Measurements from ENCODE around the gene SNED1.

Gene SNED1

DNA sequence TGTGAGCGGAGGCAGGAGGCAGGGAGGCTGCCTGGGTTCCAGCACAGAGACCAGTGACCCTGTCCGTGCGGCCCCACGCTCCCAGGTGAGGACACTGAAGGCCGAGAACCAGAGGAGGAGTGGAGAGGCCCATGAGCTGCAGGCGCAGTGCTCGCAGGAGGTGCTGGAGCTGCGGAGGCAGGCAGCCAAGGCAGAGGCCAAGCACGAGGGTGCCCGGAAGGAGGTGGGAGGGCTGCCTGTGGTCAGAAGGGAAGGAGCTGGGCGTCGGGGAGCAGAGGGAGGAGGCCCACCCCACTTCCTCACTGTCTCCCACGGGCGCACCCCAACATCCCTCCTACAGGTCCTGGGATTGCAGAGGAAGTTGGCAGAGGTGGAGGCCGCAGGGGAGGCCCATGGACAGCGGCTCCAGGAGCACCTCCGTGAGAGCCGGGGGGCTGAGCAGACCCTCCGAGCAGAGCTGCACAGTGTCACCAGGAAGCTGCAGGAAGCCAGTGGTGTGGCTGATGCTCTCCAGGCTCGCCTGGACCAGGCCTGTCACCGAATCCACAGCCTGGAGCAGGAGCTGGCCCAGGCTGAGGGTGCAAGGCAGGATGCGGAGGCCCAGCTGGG, 33.0 kb upstream of the SNED1 start:
- Histone ChIP-seq H2AFZ (ENCODE audit: low read length) (no peak overlapping the region), H3K36me3 (replicated peaks in 1 of 2; ENCODE audit: control insufficient read depth in 2 of 2, insufficient read depth in 2 of 2, low read length in 2 of 2) (no peaks in the 10 kb centered on the region), H3K27me3 (ENCODE audit: control insufficient read depth in 3 of 3, insufficient read depth in 3 of 3, low read depth in 1 of 3, low read length in 3 of 3) (peaks cover 0 to 8% (median 0%) of the 10 kb centered on the region in 3 experiments), H2BK15ac (ENCODE audit: low read length) (peak overlapping the region; percentile 75), H3K27ac (replicated peaks; ENCODE audit: low read length) (no peak overlapping the region), H2BK5ac (ENCODE audit: low read length) (no peak overlapping the region), H3K79me1 (ENCODE audit: low read depth, low read length) (no peaks in the 10 kb centered on the region), H3K4me3 (ENCODE audit: low read length in 2 of 2) (no peak overlapping the region), H3K9me3 (replicated peaks in 1 of 2; ENCODE audit: control insufficient read depth in 2 of 2, insufficient read depth in 1 of 2, low read depth in 1 of 2, low read length in 2 of 2) (peaks cover 0 to 3% of the 10 kb centered on the region in 2 donors), H3K18ac (ENCODE audit: low read length) (peak overlapping the region; percentile 64), H3K14ac (ENCODE audit: low read length) (peak overlapping the region; percentile 8), H4K91ac (ENCODE audit: low read depth, low read length, poor library complexity) (no peak overlapping the region), H2BK120ac (ENCODE audit: low read depth, low read length) (no peak overlapping the region), H3K23ac (ENCODE audit: low read depth, low read length, poor library complexity) (peak overlapping the region; percentile 65), H3K9ac (ENCODE audit: low read depth, low read length, poor library complexity) (peak overlapping the region; percentile 60), H3K4me2 (ENCODE audit: insufficient read depth, low read length, poor library complexity, severe bottlenecking) (no peak overlapping the region), H4K8ac (ENCODE audit: low read depth, low read length) (peak overlapping the region; percentile 65), H3K4me1 (ENCODE audit: control insufficient read depth in 2 of 2, insufficient read depth in 1 of 2, low read depth in 1 of 2, low read length in 2 of 2) (peaks cover 19 to 22% of the 10 kb centered on the region in 2 donors), H2AK5ac (ENCODE audit: low read depth, low read length) (peak overlapping the region; percentile 70), H3K4ac (ENCODE audit: low read length) (no peak overlapping the region), H2BK12ac (ENCODE audit: low read length) (peak overlapping the region; percentile 73)
- no peak for DNase-seq (ENCODE audit: low spot score)
- WGBS, 2 donors (ENCODE audit: extremely low coverage in 2 of 2, insufficient read length in 2 of 2, insufficient replicate concordance in 1 of 2), result no CpG with 5 or more reads among the region's 22 CpGs

DNA sequence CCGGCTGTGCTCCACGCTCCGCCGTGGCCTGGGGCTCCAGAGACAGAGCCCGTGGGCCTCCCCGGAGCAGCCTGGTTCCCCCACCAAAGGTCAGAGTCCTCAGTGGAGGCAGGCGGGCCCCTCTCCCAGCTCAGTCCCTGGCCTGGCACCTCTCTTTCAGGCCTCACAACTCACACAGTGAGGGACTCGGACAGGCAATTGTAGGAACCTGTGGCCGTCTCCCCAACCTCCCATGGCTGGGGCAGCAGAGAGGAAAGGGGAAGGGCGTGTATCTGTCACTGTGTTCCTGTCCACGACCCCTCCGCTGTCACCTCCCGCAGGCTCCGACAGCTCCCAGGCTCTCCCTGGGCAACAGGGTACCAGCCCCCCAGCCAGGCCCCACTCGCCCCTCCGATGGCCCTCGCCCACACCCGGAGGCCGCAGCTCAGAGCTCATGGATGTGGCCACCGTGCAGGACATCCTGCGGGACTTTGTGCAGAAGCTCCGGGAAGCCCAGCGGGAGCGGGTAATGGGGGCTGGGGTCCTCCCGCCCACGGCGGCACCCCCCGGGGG, 32.4 kb upstream of the SNED1 start:
- Histone ChIP-seq H3K27ac (replicated peaks; ENCODE audit: low read length) (no peak overlapping the region), H3K4ac (ENCODE audit: low read length) (no peak overlapping the region), H3K4me3 (ENCODE audit: low read length in 2 of 2) (no peak overlapping the region), H2BK15ac (ENCODE audit: low read length) (peak overlapping the region; percentile 75), H4K8ac (ENCODE audit: low read depth, low read length) (peak overlapping the region; percentile 65), H2AK5ac (ENCODE audit: low read depth, low read length) (peak overlapping the region; percentile 88), H2BK5ac (ENCODE audit: low read length) (no peak overlapping the region), H3K79me1 (ENCODE audit: low read depth, low read length) (no peaks in the 10 kb centered on the region), H3K23ac (ENCODE audit: low read depth, low read length, poor library complexity) (no peak overlapping the region), H3K36me3 (replicated peaks in 1 of 2; ENCODE audit: control insufficient read depth in 2 of 2, insufficient read depth in 2 of 2, low read length in 2 of 2) (no peaks in the 10 kb centered on the region), H3K9ac (ENCODE audit: low read depth, low read length, poor library complexity) (no peak overlapping the region), H2BK12ac (ENCODE audit: low read length) (peak overlapping the region; percentile 73), H3K9me3 (replicated peaks in 1 of 2; ENCODE audit: control insufficient read depth in 2 of 2, insufficient read depth in 1 of 2, low read depth in 1 of 2, low read length in 2 of 2) (peaks cover 0 to 3% of the 10 kb centered on the region in 2 donors), H3K27me3 (ENCODE audit: control insufficient read depth in 3 of 3, insufficient read depth in 3 of 3, low read depth in 1 of 3, low read length in 3 of 3) (peaks cover 0 to 14% (median 0%) of the 10 kb centered on the region in 3 experiments), H2BK120ac (ENCODE audit: low read depth, low read length) (no peak overlapping the region), H3K4me1 (ENCODE audit: control insufficient read depth in 2 of 2, insufficient read depth in 1 of 2, low read depth in 1 of 2, low read length in 2 of 2) (peaks cover 15 to 19% of the 10 kb centered on the region in 2 donors), H2AFZ (ENCODE audit: low read length) (no peak overlapping the region), H4K91ac (ENCODE audit: low read depth, low read length, poor library complexity) (no peak overlapping the region), H3K18ac (ENCODE audit: low read length) (peak overlapping the region; percentile 64), H3K14ac (ENCODE audit: low read length) (peak overlapping the region; percentile 4), H3K4me2 (ENCODE audit: insufficient read depth, low read length, poor library complexity, severe bottlenecking) (no peak overlapping the region)
- no CpG with 5 or more reads among the region's 28 CpGs for WGBS, 2 donors (ENCODE audit: extremely low coverage in 2 of 2, insufficient read length in 2 of 2, insufficient replicate concordance in 1 of 2)
- DNase-seq (ENCODE audit: low spot score), result no peak

DNA sequence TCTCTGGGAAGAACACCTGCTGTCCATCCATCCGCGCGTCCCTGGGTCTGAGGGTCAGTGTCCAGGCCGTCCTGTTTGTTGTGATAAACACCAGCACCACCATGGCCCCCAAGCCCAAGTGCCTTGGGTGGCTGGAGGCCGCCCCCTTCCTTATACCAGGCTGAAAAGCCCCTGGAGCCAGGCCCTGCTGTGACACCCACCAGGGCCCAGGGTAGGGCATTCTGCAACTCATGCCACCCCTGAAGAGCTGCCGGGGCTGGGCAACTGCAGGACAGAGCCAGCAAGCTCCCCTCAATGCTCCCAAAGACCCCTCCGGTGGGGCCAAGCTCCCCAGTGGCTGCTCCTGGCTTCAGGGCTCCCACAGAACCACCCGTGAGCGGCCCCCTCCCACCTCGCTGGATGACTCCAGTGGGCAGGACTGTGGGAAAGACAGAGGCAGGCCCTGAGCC, 31.9 kb upstream of the SNED1 start:
- Histone ChIP-seq H2BK120ac (ENCODE audit: low read depth, low read length) (no peak overlapping the region), H3K4me1 (ENCODE audit: control insufficient read depth in 2 of 2, insufficient read depth in 1 of 2, low read depth in 1 of 2, low read length in 2 of 2) (peaks cover 10 to 14% of the 10 kb centered on the region in 2 donors), H4K91ac (ENCODE audit: low read depth, low read length, poor library complexity) (no peak overlapping the region), H3K4ac (ENCODE audit: low read length) (no peak overlapping the region), H2AK5ac (ENCODE audit: low read depth, low read length) (peak overlapping the region; percentile 88), H3K23ac (ENCODE audit: low read depth, low read length, poor library complexity) (no peak overlapping the region), H3K36me3 (replicated peaks in 1 of 2; ENCODE audit: control insufficient read depth in 2 of 2, insufficient read depth in 2 of 2, low read length in 2 of 2) (no peaks in the 10 kb centered on the region), H4K8ac (ENCODE audit: low read depth, low read length) (no peak overlapping the region), H2BK15ac (ENCODE audit: low read length) (no peak overlapping the region), H3K4me3 (ENCODE audit: low read length in 2 of 2) (no peak overlapping the region), H3K27me3 (ENCODE audit: control insufficient read depth in 3 of 3, insufficient read depth in 3 of 3, low read depth in 1 of 3, low read length in 3 of 3) (peaks cover 0 to 19% (median 0%) of the 10 kb centered on the region in 3 experiments), H3K4me2 (ENCODE audit: insufficient read depth, low read length, poor library complexity, severe bottlenecking) (no peak overlapping the region), H3K9ac (ENCODE audit: low read depth, low read length, poor library complexity) (no peak overlapping the region), H3K27ac (replicated peaks; ENCODE audit: low read length) (no peak overlapping the region), H2AFZ (ENCODE audit: low read length) (no peak overlapping the region), H3K79me1 (ENCODE audit: low read depth, low read length) (no peaks in the 10 kb centered on the region), H2BK12ac (ENCODE audit: low read length) (no peak overlapping the region), H3K18ac (ENCODE audit: low read length) (peak overlapping the region; percentile 64), H3K9me3 (replicated peaks in 1 of 2; ENCODE audit: control insufficient read depth in 2 of 2, insufficient read depth in 1 of 2, low read depth in 1 of 2, low read length in 2 of 2) (no peaks in the 10 kb centered on the region), H2BK5ac (ENCODE audit: low read length) (no peak overlapping the region), H3K14ac (ENCODE audit: low read length) (no peak overlapping the region)
- WGBS, 2 donors (ENCODE audit: extremely low coverage in 2 of 2, insufficient read length in 2 of 2, insufficient replicate concordance in 1 of 2), result no CpG with 5 or more reads among the region's 10 CpGs
- no peak for DNase-seq (ENCODE audit: low spot score)

DNA sequence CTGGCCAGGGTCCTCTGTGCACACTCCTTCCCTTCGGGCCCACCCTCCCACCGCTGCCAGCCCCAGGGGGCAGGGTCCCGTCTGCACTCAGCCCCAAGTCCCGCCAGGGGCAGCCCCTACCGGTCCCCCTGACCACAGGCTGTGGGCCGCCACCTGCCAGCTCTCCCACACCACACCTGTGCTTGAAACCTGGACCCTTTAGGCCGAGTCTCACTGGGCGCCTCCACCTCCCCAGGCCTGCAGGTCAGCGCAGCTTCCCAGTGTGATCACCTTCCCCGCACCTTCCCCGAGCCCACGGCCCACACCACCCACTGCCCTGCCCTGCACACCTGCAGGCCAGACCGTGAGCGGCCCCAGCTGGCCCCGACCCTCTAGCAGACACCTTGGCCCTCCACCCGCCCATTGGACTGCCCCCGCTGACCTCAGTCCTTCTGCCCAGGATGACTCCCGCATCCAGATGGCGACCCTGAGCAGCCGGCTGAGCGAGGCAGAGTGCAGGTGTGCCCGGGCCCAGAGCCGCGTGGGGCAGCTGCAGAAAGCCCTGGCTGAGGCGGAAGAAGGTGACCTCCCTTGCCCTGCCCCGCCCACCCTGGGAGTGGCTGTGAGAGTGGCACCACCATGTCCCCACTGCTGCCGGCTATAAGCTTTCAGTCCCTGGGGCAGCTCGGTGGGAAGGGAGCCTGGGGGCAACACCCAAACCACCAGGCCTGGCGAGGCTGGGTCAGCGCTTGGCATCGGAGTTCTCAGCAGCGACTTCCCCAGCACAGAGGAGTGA, 31.3 kb upstream of the SNED1 start:
- Histone ChIP-seq H3K27ac (replicated peaks; ENCODE audit: low read length) (no peak overlapping the region), H3K14ac (ENCODE audit: low read length) (peak overlapping the region; percentile 75)
- no CpG with 5 or more reads among the region's 32 CpGs for WGBS, 2 donors (ENCODE audit: extremely low coverage in 2 of 2, insufficient read length in 2 of 2, insufficient replicate concordance in 1 of 2)

More for the DNA sequence above, 31.3 kb upstream of the SNED1 start:
- no peaks in the 10 kb centered on the region for H3K79me1 ChIP-seq (ENCODE audit: low read depth, low read length)
- no peak overlapping the region for H4K8ac ChIP-seq (ENCODE audit: low read depth, low read length)
- no peak overlapping the region for H3K4me2 ChIP-seq (ENCODE audit: insufficient read depth, low read length, poor library complexity, severe bottlenecking)
- peaks cover 4 to 9% of the 10 kb centered on the region in 2 donors for H3K4me1 ChIP-seq (ENCODE audit: control insufficient read depth in 2 of 2, insufficient read depth in 1 of 2, low read depth in 1 of 2, low read length in 2 of 2)
- DNase-seq (ENCODE audit: low spot score), result no peak
- peak overlapping the region; percentile 58 for H2BK15ac ChIP-seq (ENCODE audit: low read length)
- no peak overlapping the region for H2BK12ac ChIP-seq (ENCODE audit: low read length)
- no peak overlapping the region for H3K23ac ChIP-seq (ENCODE audit: low read depth, low read length, poor library complexity)
- H3K9ac ChIP-seq (ENCODE audit: low read depth, low read length, poor library complexity), result no peak overlapping the region
- no peak overlapping the region for H2AFZ ChIP-seq (ENCODE audit: low read length)
- peaks cover 0 to 24% (median 0%) of the 10 kb centered on the region in 3 experiments for H3K27me3 ChIP-seq (ENCODE audit: control insufficient read depth in 3 of 3, insufficient read depth in 3 of 3, low read depth in 1 of 3, low read length in 3 of 3)
- peak overlapping the region; percentile 88 for H2AK5ac ChIP-seq (ENCODE audit: low read depth, low read length)
- no peak overlapping the region for H4K91ac ChIP-seq (ENCODE audit: low read depth, low read length, poor library complexity)
- peak overlapping the region; percentile 60 for H2BK5ac ChIP-seq (ENCODE audit: low read length)
- H3K9me3 ChIP-seq (replicated peaks in 1 of 2; ENCODE audit: control insufficient read depth in 2 of 2, insufficient read depth in 1 of 2, low read depth in 1 of 2, low read length in 2 of 2), result no peaks in the 10 kb centered on the region
- peak overlapping the region; percentile 83 for H3K18ac ChIP-seq (ENCODE audit: low read length)
- H3K4me3 ChIP-seq (ENCODE audit: low read length in 2 of 2), result no peak overlapping the region
- peak overlapping the region; percentile 72 for H2BK120ac ChIP-seq (ENCODE audit: low read depth, low read length)
- no peaks in the 10 kb centered on the region for H3K36me3 ChIP-seq (replicated peaks in 1 of 2; ENCODE audit: control insufficient read depth in 2 of 2, insufficient read depth in 2 of 2, low read length in 2 of 2)
- no peak overlapping the region for H3K4ac ChIP-seq (ENCODE audit: low read length)
